ENCODE results near the gene MBD1.
A peak's percentile ranks its signal among the peaks of the same experiment; 100 is the strongest.

MBD1 gene

GRCh38 chr18:50289108-50289443, 7.8 kb upstream of the MBD1 start:
- no peak for DNase-seq

GRCh38 chr18:50288348-50289107, 7.2 kb upstream of the MBD1 start:
- peak; percentile 35 for DNase-seq

- DNase-seq: peak; percentile 100
These were observed 6.4 kb upstream of the MBD1 start, which contains the start of gene CXXC1 for GRCh38 chr18:50287441-50288347. Gene CXXC1, minus strand, starts transcription at chr18:50287692. Its CDS starts 103 bp downstream, at chr18:50287589.

DNA sequence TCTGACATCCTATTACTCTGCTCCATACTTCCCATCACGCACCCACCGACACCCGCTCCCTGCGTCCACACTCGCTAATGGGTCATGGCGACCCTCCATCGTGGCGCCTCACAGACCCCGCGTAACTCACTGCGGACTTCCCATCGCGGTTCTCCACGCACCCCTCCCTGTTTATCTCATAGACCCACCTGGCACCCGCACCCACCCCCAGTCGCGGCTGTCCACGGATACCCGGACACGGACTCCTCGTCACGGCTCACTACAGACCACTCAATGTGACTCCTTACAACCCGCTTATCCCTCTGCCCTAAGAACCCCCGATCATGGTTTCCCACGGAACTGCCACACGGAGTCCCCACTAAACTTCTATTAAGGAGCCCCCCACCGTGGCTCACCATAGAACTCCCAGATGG, 5.7 kb upstream of the MBD1 start:
- DNase-seq: no peak

GRCh38 chr18:50286391-50287027, 5.2 kb upstream of the MBD1 start:
- peak; percentile 45 for DNase-seq

DNA sequence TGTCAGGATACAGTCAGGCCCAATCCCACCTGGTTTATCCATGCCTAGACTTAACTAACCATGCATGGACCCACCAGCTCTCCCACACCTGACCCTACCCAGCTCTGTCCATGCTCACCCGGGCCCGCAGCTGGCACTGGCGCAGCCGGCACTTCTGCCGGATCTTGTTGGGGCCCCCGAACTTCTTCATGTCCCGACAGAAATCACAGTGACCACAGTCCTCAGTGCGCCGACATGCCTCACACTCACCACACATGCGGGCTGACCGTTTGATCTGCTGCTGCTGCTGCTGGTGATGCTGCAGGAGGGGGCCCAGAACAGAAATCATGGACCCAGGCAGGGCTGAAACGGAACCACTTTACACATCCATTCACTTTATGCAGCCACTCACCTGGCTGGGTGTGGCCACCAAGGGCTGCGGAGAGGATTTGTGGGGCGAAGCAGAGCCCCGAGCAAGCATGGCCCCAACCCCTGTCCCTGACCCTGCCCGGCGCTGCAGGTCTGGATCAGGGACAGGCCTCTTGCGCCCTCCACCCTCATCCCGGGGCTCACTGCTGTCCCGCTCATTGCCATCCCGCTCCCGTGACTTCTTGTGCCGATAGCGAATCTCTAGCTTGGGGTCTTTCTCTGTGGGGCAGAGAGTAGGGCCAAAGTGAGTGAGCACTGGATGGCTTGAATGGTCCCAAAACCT, 4.5 kb upstream of the MBD1 start:
- DNase-seq: no peak

DNA sequence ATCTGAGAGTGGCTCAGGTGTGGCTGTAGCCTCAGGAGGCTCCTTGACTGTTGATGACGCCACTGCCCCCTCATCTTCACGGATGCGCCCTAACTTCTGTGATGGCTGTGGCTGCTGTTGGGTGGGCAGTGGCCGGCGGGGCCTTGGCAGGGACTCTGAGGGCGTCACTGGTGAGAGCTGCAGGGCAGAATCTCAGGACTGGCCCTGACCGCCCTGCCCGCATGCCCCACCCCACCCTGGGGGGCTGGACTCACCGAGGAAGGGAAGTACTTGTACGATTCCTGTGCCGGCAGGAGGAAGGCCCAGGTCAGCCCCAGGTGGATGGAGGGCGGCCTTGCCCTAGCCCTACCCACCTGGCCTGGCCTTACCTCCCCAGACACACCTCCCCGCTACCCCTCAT, 3.7 kb upstream of the MBD1 start:
- no peak for DNase-seq

GRCh38 chr18:50284255-50284885, 3.0 kb upstream of the MBD1 start:
- no peak for DNase-seq

DNA sequence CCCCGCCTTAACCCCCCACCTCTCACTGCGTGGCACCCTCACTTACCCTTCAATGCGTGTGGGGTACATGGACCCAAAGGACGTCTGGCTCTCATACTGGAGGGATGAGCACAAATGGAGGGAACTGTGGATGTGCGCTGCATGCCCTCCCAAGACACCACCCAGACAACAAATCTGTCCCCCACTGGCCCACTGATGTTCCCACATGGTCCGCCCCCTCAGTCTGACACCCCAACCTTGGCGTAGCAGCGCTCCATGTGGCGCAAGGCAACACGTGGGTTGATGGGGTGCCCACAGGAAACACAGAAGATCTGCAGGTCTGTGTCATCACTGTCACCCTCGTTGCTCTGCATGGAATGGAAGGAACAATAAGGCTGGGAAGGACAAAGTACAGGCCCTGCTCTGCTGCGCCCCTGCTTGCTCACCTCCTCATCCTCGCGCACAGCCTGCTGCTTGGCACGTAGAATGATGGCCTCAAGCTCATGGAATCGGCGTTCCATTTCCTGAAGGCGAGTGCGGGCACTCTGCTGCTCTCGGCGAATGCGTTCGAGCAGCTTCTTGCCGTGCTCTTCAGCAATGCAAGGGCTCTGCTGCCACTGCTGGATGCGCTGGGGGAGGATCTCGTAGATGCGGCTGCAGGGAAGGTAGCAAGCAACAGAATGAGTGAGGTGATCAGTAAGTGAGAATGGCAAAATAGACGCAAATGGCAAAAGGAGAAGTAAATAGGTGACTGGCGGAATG, 2.3 kb upstream of the MBD1 start:
- no peak for DNase-seq

GRCh38 chr18:50282521-50283335, 1.4 kb upstream of the MBD1 start:
- DNase-seq: no peak

- DNase-seq: no peak
These were observed 723 bp upstream of the MBD1 start for GRCh38 chr18:50281972-50282520.

- DNase-seq: no peak
These were observed 522 bp downstream of the MBD1 start for GRCh38 chr18:50280707-50281294.

DNA sequence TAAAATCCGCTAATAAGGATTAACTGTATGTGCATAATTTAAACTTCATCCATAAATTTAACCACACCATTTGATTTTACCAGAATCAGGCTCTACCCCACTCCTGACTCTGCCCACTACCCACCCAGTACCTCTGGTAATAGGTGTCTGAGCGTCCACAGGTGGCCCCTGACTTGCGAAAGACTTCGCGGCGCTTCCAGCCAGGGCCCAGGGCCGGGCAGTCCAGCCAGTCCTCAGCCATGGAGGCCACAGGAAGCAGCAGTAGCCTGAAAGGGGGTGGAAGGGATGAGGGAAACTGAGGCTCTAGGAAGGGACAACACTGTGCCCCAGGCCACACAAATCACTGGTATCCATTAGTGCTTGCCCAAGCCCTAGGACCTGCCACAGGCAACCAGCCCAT, 1.6 kb downstream of the MBD1 start:
- no peak for DNase-seq

GRCh38 chr18:50277942-50278341, 3.4 kb downstream of the MBD1 start:
- no peak for DNase-seq

DNA sequence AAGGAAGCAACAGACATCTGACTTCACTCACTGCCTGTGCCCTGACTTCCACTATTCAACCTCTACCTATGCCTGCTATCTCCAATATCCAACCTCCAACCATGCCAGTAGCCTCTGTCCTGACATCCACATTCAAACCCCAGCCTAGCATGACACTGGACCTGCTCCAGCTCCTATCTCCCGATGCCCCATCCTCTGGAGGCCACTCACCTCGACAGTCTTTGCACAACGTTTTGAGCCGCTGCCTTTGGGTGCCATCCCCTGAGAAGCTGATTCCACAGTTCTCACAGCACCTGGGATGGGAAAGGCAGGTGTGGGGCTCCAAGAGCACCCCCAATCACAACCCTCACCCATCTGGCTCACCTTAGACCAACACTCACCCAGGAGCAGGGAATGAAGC, 4.9 kb downstream of the MBD1 start:
- DNase-seq: no peak

DNA sequence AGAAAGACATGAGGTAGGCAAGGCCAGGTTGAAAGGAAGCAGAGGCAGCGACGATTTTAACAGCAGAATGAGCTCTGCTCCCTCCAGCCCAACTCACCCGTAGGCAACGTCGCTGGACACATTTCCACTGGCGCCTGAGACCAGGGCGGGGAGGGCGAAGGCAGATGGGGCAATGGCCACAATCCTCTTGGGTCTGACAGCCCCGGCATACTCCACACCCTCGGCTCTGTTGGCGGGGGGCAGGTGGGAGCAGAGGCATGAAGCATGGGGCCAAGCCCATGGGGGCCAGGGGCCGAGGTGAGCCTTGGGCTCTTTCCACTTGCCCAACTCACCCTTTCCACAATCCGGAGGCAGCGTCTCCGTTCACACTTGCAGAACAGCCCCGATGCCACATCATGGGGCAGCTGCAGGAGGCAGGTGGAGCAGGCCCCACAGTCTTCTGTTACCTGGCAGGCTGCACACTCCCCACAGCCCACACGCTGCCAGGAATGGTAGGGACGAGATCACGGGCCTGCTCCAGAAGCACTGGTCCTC, 5.8 kb downstream of the MBD1 start:
- DNase-seq: no peak

GRCh38 chr18:50274941-50275340, 6.4 kb downstream of the MBD1 start:
- DNase-seq: no peak

DNA sequence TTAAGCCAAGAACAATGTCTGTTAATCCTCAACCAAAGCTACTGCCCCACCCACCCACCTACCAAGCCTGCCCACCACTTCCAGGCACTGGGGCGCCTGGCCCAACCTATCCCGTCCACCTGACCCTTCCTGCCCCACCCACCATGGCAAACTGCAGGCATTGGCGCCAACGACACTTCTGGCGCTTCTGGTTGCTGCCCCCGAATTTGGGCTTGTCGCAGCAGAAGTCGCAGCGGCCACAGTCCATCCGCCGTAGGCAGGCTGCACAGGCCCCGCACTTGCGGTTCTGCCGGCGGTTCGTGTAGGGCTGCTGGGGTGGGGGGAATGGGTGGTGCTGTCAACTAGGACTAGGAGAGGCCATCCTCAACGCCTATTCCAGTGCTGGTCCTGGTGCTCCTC, 7.3 kb downstream of the MBD1 start:
- DNase-seq: no peak

- DNase-seq: no peak
These were observed 7.9 kb downstream of the MBD1 start for GRCh38 chr18:50273203-50274043.
